Upper lobe of left lung (tissue), 4 donors: Measurements from ENCODE around the gene ZNF215.

Experiments used
- POLR2A ChIP-seq, 4 donors: fragments of 450-650 bp; IDR thresholded peaks; one replicate each; pipeline ENCODE4 v1.5.1; 2016 to 2017; ENCODE audit warnings: antibody characterized with exemption in 4 of 4, mild to moderate bottlenecking in 2 of 4
- POLR2AphosphoS5 ChIP-seq, 2 donors: sonication (generic); formaldehyde crosslinking; IDR thresholded peaks; one replicate each; pipeline ENCODE4 v1.5.1; 2017; ENCODE audit warnings: antibody characterized with exemption in 2 of 2
- TF ChIP-seq, protein P1 (sequence below), 6 experiments: fragments of 450-650 bp in 4 of 6; fragments of 200-600 bp in 2 of 6; sonication (generic) in 2 of 6; IDR thresholded peaks; one replicate each; pipeline ENCODE4 v1.5.1; 2016 to 2019; ENCODE audit warnings: antibody characterized with exemption in 6 of 6

DNA sequence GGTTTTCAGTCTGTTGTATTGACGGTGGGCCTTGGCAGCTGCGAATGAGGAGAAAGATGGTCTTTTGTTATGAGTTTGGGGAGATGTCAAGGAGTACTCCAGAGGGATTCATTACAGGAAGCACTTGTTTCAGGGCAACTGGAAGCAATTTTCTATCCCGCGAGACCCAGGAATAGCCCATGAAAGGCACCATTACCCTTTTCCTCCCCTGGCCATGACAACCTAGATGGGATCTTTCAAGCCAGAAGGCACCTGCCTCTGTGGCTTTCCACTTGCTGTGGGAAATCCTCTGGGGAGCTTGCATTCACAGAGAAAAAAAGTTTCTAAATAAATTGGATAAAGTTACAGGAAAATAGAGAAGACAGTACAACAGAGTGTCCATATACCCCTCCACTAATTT, 2.7 kb downstream of the ZNF215 start:
- TF ChIP-seq, protein P1, sequence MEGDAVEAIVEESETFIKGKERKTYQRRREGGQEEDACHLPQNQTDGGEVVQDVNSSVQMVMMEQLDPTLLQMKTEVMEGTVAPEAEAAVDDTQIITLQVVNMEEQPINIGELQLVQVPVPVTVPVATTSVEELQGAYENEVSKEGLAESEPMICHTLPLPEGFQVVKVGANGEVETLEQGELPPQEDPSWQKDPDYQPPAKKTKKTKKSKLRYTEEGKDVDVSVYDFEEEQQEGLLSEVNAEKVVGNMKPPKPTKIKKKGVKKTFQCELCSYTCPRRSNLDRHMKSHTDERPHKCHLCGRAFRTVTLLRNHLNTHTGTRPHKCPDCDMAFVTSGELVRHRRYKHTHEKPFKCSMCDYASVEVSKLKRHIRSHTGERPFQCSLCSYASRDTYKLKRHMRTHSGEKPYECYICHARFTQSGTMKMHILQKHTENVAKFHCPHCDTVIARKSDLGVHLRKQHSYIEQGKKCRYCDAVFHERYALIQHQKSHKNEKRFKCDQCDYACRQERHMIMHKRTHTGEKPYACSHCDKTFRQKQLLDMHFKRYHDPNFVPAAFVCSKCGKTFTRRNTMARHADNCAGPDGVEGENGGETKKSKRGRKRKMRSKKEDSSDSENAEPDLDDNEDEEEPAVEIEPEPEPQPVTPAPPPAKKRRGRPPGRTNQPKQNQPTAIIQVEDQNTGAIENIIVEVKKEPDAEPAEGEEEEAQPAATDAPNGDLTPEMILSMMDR (IDR thresholded peaks at IDR 0.05), result no peak
- no peak for TF ChIP-seq POLR2A (IDR thresholded peaks at IDR 0.05)
- no peak for TF ChIP-seq POLR2AphosphoS5 (IDR thresholded peaks at IDR 0.05)
